Measurements from ENCODE around the gene SLC9A7.
"Not testable (repeated sequence)": the region's sequence is repeated elsewhere in the genome, so short reads cannot be mapped to it uniquely, and the experiment has no call there.

SLC9A7 gene

DNA sequence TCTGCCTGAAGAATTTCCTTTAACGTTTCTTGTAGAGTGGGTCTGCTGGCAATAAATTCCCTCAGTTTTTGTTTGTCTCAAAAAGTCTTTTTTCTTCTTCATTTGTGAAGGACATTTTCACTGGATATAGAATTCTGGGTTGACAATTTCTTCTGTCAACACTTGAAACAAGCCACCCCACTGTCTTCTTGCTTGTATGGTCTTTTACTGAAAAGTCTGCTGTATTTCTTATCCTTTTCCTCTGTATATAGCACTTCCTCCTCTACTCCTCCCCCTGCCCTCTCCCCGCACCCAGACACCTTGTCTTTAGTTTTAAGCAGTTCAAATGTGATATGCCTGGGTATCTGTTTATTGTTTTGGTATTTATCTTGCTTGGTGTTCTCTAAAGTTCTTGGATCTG is 23.3 kb downstream of the SLC9A7 start:
- TF ChIP-seq POLR2A (IDR thresholded peaks at IDR 0.05; ENCODE audit: low read length) (no peak), GATA1 (IDR thresholded peaks at IDR 0.05; ENCODE audit: low read depth, low read length) (no peak)
- DNase-seq, result no peak

DNA sequence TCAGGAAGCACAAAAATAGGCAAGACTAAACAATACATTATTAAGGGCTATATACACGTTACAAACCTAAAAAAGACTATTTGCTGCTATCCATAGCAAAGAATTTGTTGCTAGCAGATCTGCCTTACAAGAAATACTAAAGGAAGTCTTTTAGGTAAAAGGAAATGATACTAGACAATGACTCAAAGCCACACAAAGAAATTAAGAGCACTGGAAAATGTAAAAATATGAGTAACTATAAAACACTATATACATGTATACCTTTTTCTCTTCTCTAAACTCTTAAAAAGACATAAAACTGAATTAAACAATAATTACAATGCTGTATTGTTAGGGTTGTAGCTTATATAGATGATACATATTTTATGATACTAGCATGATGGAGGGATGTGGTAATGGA is 25.7 kb downstream of the SLC9A7 start:
- TF ChIP-seq POLR2A (IDR thresholded peaks at IDR 0.05; ENCODE audit: low read length), result no peak
- TF ChIP-seq GATA1 (IDR thresholded peaks at IDR 0.05; ENCODE audit: low read depth, low read length), result no peak
- DNase-seq, result no peak

DNA sequence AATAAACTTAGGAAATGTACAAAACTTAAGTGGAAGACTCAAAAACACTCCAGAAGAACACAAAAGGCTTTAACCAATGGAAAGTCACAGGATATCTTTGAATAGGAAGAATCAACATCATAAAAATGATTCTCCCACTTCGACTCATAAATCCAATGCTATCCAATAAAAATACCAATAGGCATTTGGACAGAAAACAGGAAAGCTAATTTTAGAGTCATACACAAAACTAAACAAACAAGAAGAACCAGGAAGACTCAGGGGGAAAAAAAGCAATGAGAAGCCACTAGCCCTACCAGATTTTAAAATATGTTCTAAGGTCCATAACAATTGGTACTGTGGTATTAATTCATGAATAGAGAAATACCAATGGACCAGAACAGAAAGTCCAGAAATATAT is 28.2 kb downstream of the SLC9A7 start:
- DNase-seq, result no peak
- TF ChIP-seq POLR2A (IDR thresholded peaks at IDR 0.05; ENCODE audit: low read length) (no peak), GATA1 (IDR thresholded peaks at IDR 0.05; ENCODE audit: low read depth, low read length) (no peak)

DNA sequence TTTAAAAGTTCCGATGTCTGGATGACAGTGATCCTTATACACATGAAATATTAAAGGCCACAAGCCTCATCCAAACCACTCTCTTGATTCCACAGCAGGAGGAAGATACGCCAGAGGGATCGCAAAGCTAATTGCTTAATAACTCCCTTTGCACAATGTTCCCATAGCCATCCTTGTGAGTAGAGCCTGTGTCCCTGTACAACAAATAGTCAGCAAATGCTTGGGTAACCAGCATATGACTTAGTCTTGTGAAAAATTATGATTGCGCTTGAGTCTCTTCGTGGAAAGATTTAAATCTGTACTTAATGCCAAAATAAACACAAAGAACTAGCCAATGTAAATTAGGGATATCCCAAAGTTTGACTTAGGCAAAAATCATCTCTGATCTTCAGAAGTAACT is 31.5 kb downstream of the SLC9A7 start:
- DNase-seq, result no peak
- TF ChIP-seq GATA1 (IDR thresholded peaks at IDR 0.05; ENCODE audit: low read depth, low read length) (no peak), POLR2A (IDR thresholded peaks at IDR 0.05; ENCODE audit: low read length) (no peak)

DNA sequence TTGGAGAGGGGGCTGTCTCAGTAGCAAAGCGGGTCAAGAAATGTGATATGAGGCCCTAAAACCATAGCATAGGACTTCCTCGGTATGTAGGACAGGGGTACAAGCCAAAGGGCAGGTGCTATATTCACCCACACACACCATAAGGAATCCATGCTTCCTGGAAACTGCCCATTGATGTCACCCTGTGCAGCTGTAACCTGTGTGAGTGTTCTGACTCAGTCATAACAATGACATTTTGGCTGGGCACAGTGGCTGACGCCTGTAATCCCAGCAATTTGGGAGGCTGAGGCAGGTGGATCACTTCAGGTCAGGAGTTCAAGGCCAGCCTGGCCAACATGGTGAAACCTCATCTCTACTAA is 35.4 kb downstream of the SLC9A7 start:
- not testable (repeated sequence) for DNase-seq

DNA sequence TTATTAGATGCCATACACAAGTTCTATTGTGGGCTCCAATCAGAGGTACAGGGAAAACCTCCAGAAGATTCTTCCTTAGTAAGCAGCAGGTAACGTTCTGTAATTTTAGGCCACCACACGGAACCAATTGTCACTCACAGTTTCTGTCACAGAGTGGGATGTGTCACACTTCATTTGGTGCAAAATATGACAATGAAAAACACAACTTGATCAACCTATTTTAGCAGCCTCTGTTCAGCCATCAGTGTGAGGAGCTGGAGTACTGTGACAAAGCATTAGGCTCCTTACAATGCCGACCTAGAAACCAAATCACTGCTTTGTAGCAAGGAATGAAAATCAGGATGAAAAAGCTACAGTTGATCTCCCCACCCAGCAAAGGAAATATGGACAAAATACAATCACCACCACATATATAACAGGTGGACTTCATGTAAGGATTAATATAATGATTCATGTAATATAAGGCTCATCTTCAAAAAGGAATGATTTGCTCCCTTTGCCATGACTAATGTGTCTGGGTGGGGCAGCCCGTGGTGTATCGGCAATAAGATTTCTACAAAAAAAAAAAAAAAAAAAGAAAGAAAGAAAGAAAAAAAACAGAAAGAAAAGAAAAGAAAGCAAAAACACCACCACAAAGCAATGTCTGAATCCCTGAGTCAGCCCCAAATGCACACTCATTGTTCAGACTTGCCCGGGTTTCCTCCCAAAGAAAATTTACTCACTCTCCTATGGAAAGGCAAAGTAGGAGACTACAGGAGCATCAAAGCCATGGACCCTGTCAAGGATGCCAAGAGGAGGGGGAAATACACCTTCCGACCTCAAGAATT is 36.0 kb downstream of the SLC9A7 start:
- DNase-seq, result no peak
- TF ChIP-seq GATA1 (IDR thresholded peaks at IDR 0.05; ENCODE audit: low read depth, low read length) (no peak), POLR2A (IDR thresholded peaks at IDR 0.05; ENCODE audit: low read length) (no peak)

DNA sequence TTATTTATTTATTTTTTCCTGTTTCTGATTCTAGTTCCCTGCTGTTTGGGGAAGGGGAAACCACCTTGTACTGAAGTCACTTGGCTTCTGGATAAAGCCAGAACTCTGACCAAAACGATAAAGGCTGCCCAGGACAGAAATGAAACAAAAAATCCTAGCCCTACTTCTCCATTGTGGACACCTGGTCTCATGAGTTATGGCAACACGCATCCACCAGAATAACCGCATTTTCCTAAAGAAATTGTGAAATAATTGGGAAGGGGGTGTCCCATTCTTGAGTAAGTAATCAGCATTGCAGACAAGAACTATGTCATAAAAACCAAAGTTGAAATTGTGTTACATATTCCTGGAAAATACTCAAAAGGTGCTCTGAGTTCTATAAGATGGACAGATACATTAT is 42.1 kb downstream of the SLC9A7 start:
- TF ChIP-seq GATA1 (IDR thresholded peaks at IDR 0.05; ENCODE audit: low read depth, low read length) (no peak), POLR2A (IDR thresholded peaks at IDR 0.05; ENCODE audit: low read length) (no peak)
- DNase-seq, result no peak

DNA sequence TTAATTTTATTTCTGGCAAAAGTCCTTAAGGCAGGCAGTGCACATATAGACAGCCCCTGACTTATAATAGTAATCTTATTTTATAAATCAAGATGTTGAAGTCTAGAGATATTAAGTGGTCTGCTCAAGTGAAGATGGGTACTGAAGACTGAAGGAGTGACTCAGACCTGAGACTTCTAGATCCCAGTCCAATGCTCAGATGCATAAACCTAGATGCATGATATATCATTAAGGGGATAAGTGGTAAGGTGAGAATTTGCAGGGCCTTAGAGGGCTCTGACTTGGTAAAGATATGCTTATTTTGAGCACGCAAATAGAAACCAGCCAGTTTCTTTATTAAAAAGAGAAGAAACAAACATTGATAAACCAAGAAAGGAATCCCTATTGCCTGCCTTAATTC is 42.9 kb downstream of the SLC9A7 start:
- TF ChIP-seq POLR2A (IDR thresholded peaks at IDR 0.05; ENCODE audit: low read length), result no peak
- no peak for TF ChIP-seq GATA1 (IDR thresholded peaks at IDR 0.05; ENCODE audit: low read depth, low read length)
- no peak for DNase-seq

DNA sequence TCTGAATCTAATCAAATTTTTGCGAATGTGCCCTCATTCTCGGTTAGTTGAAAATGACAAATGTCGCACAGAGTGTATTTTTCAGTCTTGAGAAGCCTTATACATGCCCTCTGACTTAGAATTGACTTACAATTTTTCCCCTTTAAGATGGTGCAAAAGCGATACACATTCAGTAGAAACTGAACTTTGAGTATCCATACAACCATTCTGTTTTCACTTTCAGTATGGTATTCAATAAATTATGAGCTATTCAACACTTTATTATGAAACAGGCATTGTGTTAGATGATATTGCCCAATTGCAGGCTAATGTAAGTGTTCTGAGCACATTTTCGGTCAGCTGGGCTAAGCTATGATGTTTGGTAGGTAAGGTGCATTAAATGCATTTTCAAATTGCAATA is 43.4 kb downstream of the SLC9A7 start:
- no peak for DNase-seq
- TF ChIP-seq GATA1 (IDR thresholded peaks at IDR 0.05; ENCODE audit: low read depth, low read length) (no peak), POLR2A (IDR thresholded peaks at IDR 0.05; ENCODE audit: low read length) (no peak)

DNA sequence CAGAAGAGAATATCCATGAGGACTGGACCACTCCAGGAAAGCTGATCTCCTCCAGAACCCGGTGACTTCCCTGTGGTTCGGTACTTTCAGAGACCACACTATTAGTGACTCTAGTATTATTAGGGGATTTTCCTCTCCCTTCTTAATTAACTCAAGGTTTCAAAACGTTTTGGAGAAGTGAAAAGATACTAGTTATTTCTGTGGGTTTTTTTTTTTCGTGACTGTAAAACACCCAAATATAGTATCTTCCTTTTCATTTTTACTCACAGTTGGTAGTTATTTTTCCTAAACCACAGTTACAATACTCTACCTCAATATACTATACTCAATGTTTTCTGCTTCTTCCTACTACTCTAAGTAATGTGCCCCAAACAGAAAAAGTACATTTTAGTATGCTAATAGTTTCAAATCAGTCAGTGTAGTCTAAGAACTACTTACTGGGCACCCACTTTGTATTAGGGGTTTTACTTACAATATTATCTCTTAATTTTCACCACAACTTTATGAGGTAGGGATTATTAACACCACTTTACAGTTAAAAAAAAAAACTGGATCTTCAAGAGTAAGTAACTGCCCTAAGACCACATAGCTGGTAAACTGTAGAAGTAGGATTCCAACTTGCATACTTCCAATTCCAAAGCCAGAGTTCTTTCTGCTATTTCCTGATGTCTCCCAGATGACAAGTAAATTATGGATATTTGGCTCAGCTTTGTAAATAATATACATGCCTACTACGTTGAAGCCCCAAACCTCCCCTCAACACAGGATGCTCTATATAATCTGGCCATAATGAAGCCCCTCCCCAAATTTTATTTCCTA is 45.0 kb downstream of the SLC9A7 start:
- TF ChIP-seq GATA1 (IDR thresholded peaks at IDR 0.05; ENCODE audit: low read depth, low read length), result no peak
- no peak for TF ChIP-seq POLR2A (IDR thresholded peaks at IDR 0.05; ENCODE audit: low read length)
- no peak for DNase-seq

DNA sequence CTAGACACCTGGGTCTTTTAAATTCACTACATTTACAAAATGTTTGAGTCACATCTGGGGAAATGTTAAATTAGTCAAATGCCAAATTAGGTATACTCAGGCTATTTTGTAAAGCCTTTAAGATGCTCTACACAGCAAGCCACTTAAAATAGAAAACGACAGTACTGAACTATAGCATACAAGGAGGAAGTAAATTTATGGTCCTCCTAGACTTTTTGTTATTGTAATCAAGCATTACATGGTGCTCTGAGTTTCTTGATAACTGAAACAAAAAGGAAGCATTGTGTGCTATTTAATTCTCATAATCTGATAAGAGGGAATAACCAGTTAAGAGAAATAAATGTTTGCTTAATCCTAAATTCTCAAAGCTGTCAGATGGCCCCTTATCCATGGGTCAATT is 46.2 kb downstream of the SLC9A7 start:
- TF ChIP-seq POLR2A (IDR thresholded peaks at IDR 0.05; ENCODE audit: low read length) (no peak), GATA1 (IDR thresholded peaks at IDR 0.05; ENCODE audit: low read depth, low read length) (no peak)
- DNase-seq, result no peak

DNA sequence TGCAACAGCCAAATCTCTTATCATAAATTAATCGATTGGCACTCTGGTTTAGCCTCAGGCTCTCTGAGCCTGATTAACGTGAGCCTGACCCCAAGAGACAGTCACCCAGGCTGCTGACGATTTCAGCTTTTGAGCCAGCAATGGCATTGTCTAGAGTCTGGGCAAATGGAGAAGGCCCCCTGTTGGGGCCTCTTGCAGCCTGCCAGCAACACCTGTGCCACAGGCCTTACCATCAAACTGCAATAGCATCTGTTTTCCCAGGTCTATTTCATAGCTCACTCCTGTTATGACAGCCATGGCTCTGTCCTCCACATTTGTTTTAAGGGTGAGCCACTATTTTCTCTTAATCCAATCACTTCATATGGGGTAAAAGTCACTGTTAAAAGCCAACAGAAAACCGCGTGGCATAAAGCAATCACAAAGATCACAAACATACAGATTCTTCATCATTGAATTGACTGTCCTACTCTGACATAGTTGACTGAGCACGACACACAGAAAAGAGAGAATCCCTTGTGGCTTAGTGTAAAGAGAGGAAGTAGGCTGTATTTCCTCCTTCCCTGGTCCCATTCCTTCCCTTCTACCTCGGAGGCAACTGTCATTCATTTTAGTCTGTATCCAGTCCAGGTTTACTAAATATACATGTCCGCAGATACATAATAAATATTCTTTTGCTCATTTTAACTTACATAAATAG is 47.8 kb downstream of the SLC9A7 start:
- no peak for DNase-seq
- TF ChIP-seq POLR2A (IDR thresholded peaks at IDR 0.05; ENCODE audit: low read length) (no peak), GATA1 (IDR thresholded peaks at IDR 0.05; ENCODE audit: low read depth, low read length) (no peak)

DNA sequence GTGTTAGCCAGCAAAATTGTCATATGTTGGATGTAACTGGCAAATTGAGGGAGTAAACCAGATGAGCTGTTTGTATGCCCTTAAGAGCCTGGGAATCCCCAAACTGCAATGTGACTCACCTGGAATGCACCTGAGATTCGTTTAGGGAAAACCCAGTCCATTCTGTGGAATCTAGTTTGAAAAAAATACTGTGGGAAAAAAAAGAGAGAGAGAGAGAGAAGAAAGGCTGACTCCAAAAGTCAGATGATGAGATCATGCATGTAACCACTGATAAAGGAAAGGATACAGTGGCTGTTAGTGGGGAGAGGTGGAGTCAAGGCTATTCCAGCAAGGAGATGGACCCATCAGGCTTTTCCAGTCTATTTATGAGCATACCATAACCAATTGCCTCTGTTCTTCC is 48.5 kb downstream of the SLC9A7 start:
- no peak for DNase-seq

DNA sequence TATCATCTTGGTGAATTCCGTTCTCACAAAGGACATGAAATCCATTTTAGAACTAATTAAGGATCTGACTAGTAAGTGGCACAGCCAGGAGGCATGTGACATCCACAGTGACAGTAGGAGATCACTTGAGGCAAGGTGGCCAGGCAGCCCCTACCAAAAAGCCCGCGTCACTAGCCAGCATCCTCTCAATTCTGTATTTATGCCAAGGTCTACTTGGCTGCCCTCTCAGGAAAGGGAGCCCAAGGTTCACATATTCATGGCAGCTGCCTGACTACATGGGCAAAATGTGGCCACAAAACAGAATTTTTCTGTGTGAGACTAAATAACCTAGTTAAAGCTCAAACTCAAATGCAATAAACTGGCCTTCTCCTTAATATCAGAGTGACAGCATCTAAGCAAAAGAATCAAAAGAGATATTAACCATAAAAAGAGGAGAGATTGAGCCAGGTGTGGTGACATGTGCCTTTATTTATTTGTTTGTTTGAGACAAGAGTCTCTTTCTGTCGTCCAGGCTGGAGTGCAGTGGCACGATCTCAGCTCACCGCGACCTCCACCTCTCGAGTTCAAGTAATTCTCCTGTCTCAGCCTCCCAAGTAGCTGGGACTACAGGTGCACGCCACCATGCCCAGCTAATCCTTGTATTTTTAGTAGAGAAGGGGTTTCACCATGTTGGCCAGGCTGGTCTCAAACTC is 51.5 kb downstream of the SLC9A7 start:
- TF ChIP-seq GATA1 (IDR thresholded peaks at IDR 0.05; ENCODE audit: low read depth, low read length) (no peak), POLR2A (IDR thresholded peaks at IDR 0.05; ENCODE audit: low read length) (no peak)
- no peak for DNase-seq

More for the DNA sequence above, 48.5 kb downstream of the SLC9A7 start:
- TF ChIP-seq POLR2A (IDR thresholded peaks at IDR 0.05; ENCODE audit: low read length) (no peak), GATA1 (IDR thresholded peaks at IDR 0.05; ENCODE audit: low read depth, low read length) (no peak)

Measured in erythroblast (primary cell).